HG02973 (cell line): ENCODE results near the gene SEMA5A.
"Not testable (repeated sequence)": the region's sequence is repeated elsewhere in the genome, so short reads cannot be mapped to it uniquely, and the experiment has no call there.

Experiments
- ATAC-seq: cut with Tn5 transposase; IDR thresholded peaks from one replicate; pipeline ENCODE4 v1.9.1; 2021; ENCODE audit warnings: moderate library complexity; ENCODE audit not compliant: unreplicated experiment

The SEMA5A gene

DNA sequence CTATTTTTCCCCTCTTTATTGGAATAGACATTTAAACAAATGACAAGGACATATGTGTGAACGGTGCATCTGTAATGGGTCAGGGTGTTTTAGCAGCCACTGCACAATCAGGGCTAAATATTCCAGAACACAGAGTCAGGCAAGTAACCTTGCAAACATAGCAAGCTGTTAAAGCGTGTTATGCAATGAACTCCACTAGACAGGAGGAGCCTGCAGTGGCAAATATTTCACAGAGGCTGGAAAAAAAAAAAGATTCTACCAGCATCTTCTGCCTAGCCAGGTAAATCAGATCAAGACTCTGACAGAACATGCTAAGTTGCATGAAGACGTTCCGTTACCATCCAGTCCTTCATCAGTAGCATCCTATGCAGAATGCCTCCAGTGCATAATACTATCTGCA lies 171.8 kb downstream of the SEMA5A start:
- no peak for ATAC-seq

DNA sequence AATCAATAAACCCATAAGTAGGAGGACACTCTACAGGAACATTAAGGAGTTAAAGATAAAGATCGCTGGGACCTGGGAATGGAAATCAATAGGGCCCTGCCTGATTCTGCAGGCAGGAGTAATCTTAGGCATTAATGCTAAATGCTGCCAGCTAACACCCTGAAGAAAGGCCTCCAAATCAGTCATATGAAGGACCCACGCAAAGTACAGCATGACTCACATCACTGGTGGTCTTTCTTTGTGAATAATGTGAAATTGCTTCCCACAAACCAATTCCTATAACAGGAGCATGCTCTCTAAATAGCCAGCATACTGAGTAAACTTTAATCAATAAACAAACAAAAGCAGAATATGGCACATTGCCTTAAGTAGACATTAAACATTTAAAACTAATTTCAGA lies 172.3 kb downstream of the SEMA5A start:
- no peak for ATAC-seq

GRCh38 chr5:9370256-9370655 lies 175.6 kb downstream of the SEMA5A start:
- ATAC-seq, result no peak

- no peak for ATAC-seq
Measured at GRCh38 chr5:9365512-9365911, 180.4 kb downstream of the SEMA5A start.

- ATAC-seq, result no peak
Measured at GRCh38 chr5:9363449-9363848, 182.4 kb downstream of the SEMA5A start.

GRCh38 chr5:9363026-9363425 lies 182.8 kb downstream of the SEMA5A start:
- peak; percentile 40 for ATAC-seq

DNA sequence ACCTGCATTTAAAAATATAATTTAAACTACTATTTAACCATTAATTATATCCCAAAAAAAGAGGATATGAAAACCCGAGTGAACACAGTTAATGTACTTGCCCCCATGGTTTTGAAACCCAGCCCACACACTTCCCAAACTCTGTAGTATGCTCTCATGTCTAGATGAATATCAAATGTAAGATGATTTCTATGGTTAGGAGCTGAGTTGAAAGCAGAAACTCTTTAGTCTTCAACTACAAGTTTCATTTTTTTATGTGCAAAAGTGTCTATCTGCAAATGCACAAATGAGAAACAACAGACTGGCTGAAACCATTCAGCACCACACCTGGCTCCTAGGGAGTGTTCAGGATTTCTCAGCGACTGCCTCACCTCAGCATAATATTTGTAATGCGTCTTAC lies 183.3 kb downstream of the SEMA5A start:
- peak; percentile 55 for ATAC-seq

- peak; percentile 65 for ATAC-seq
Measured at GRCh38 chr5:9361835-9362234, 184.0 kb downstream of the SEMA5A start.

DNA sequence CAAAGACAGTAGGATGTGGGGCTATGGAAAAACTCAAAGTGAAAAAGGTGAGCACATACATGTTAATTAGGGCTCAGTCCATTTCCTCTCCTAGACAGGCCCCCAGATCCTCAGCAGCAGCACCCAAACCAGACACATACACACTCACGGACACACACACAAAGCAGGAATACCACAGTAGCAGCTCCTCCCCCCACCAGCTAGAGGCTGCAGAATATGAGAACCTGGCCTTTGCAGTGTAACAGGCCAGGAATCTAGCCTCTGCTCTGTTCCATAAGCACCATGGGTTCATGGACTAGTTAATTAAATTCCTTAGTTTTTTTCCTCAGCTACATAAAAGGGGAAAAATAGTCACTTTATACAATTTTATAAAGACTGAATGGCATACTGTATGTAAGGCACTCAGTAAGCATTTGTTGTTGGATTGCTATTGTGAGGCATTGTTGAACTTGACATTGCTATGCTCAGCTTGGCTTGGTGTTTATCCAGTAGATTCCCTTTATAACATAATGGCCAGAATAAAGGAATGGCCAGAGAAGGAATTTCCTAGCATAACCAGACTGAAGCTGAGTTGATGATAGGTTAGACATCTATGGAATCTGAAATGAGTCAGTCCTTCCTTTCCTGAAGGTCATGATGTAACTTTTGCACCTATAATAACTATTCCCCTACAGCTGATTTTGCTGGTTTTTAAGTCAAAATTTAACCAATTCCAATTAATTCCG lies 186.8 kb downstream of the SEMA5A start:
- ATAC-seq, result no peak

DNA sequence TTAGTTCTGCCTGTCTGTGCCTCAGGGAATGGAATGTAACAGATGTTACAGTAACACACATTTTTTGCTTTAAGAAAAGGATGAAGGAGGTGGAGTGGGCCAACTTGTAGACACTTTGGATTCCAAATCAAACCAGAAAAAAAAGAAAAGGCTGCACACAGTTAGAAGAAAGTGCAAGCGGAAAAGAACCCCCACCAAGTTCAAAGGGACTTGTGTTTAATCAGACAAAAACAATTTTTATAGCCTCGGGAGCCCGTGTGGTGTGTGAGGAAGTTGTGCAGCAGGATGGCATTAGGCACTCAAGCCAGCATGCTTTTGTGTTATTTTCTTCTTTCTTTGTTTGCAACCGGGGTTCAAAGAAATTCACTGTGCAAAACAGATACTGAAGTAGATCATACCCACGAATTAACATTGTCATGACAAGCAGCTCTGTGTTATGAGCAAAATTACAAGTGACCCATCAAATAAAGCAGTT lies 189.5 kb downstream of the SEMA5A start:
- no peak for ATAC-seq

GRCh38 chr5:9354336-9355081 lies 191.4 kb downstream of the SEMA5A start:
- no peak for ATAC-seq

DNA sequence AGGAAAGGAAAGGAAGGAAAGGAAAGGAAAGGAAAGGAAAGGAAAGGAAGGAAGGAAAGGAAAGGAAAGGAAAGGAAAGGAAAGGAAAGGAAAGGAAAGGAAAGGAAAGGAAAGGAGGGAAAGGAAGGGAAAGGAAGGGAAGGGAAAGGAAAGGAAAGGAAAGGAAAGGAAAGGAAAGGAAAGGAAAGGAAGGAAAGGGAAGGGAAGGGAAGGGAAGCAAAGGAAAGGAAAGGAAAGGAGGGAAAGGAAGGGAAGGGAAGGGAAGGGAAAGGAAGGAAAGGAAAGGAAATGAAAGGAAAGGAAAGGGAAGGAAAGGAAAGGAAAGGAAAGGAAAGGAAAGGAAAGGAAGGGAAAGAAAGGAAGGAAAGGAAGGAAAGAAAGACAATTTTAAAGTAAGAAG lies 192.8 kb downstream of the SEMA5A start:
- not testable (repeated sequence) for ATAC-seq

- no peak for ATAC-seq
Measured at GRCh38 chr5:9351546-9351945, 194.3 kb downstream of the SEMA5A start.

DNA sequence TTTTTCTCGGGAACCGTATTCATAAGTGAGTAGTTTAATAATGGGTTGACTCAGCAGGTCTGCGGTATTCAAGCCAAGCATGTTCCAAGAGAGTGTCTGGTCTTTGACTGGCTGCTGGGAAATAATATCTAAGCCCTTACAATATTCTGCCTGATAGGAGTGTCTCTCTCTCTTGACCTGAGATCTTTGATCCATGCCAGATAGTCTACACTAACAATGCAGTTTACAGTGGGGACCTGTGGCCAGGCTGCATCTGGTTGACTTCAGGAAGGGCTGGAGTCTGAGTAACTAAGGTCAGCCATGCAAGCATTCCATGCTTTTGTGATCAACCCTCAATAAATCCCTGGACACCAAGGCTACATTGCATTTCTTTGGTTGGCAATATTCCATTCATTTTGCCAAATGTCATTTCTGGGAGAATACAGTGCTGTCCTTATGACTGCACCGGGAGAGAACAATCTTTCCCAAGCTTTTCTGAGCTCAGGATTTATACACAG lies 195.5 kb downstream of the SEMA5A start:
- ATAC-seq, result no peak

GRCh38 chr5:9348401-9348996 lies 197.4 kb downstream of the SEMA5A start:
- no peak for ATAC-seq

- ATAC-seq, result no peak
Measured at GRCh38 chr5:9347541-9348295, 198.2 kb downstream of the SEMA5A start.

GRCh38 chr5:9347032-9347431 lies 198.8 kb downstream of the SEMA5A start:
- no peak for ATAC-seq

GRCh38 chr5:9344751-9345240 lies 201.1 kb downstream of the SEMA5A start:
- no peak for ATAC-seq

DNA sequence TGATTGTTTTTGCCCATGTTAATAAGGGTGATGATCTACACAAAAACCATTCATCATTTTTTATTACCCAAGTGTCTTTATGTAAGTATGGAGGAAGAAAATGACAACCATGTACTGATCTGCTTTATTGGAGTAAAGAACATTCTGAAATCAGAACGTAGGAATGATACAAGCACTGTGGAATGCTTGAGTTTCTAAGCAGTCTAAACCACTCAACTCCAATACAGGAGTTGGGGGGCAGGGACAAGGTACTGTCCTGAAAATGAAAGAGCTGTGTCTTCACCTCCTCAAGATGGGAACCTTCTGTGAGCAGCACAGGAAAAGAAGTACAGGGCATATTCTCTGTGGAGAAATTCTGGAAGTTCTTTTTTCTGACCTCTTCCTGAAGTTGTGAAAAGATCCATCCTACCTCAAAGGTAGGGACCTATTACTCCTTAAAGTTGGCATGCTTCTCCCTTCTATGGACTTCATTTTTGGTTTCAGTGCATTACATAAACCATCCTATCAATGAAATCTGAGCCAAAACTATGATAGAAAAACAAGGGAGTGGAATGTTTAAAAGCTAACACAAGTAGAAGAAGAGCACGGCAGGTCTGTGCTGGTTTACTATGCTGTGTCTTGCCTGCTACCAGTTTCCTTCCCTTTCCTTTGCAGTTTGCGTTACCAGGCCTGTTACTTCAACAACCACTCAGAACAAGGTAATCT lies 202.6 kb downstream of the SEMA5A start:
- ATAC-seq, result no peak

GRCh38 chr5:9342161-9342787 lies 203.6 kb downstream of the SEMA5A start:
- ATAC-seq, result no peak
